Chondrocyte (in vitro differentiated cells): Measurements from ENCODE around the gene ACLY. TPM values are rescaled to one million over a fixed set of nuclear protein-coding genes. Genes with fewer than 3 reads are reported as not detected.
A peak's percentile ranks its signal among the peaks of the same experiment; 100 is the strongest.

ENCODE experiments used
- DNase-seq: peaks from one replicate; pipeline ENCODE4 v3.0.0; 2021; ENCODE audit warnings: mixed read lengths, low spot score
- H3K27ac Mint-ChIP-seq: one replicate; pipeline ENCODE4 v1.8.0; 2021; ENCODE audit warnings: mild to moderate bottlenecking, moderate library complexity, mixed read lengths; ENCODE audit not compliant: unreplicated experiment
- H3K27me3 Mint-ChIP-seq: 2 replicates; pipeline ENCODE4 v1.8.0; 2021; ENCODE audit warnings: low read depth, mixed read lengths
- H3K36me3 Mint-ChIP-seq: 2 replicates; pipeline ENCODE4 v1.8.0; 2021; ENCODE audit warnings: low read depth, mixed read lengths
- H3K4me1 Mint-ChIP-seq: 2 replicates; pipeline ENCODE4 v1.8.0; 2021; ENCODE audit warnings: low read depth, mild to moderate bottlenecking, mixed read lengths
- H3K4me3 Mint-ChIP-seq: one replicate; pipeline ENCODE4 v1.8.0; 2021; ENCODE audit warnings: mild to moderate bottlenecking, moderate library complexity, mixed read lengths; ENCODE audit not compliant: unreplicated experiment
- H3K9me3 Mint-ChIP-seq: 2 replicates; pipeline ENCODE4 v1.8.0; 2021; ENCODE audit warnings: low read depth, mixed read lengths
- CTCF ChIP-seq: fragments of 200-600 bp; sonication (generic); IDR thresholded peaks from 2 replicates; pipeline ENCODE4 v1.5.0; 2021; ENCODE audit warnings: antibody characterized with exemption, mild to moderate bottlenecking, moderate library complexity
- total RNA-seq: library from RNA; stranded (reverse); gene quantifications from 3 replicates; pipeline ENCODE4 v1.2.1, GENCODE V29; 2021

ACLY gene
- total RNA-seq, 1 donor from 2014 or later: 189 TPM

GRCh38 chr17:41869426-41869825, 49.3 kb downstream of the ACLY start:
- Mint-ChIP-seq H3K36me3 (peaks cover 41% of the 10 kb centered on the region), H3K9me3 (no peaks in the 10 kb centered on the region), H3K4me1 (peaks cover 4% of the 10 kb centered on the region), H3K27ac (no peak overlapping the region), H3K4me3 (no peak overlapping the region), H3K27me3 (no peaks in the 10 kb centered on the region)
- DNase-seq: no peak
- TF ChIP-seq CTCF: no peak

- Mint-ChIP-seq H3K4me1 (peaks cover 4% of the 10 kb centered on the region), H3K27me3 (no peaks in the 10 kb centered on the region)
- DNase-seq: no peak
Observed at GRCh38 chr17:41868568-41868967, 50.2 kb downstream of the ACLY start.

GRCh38 chr17:41865596-41865893, 53.2 kb downstream of the ACLY start:
- DNase-seq: no peak
- no peak for TF ChIP-seq CTCF
- Mint-ChIP-seq H3K9me3 (no peaks in the 10 kb centered on the region), H3K36me3 (peaks cover 19% of the 10 kb centered on the region), H3K4me3 (no peak overlapping the region), H3K4me1 (peaks cover 6% of the 10 kb centered on the region), H3K27ac (peak overlapping the region; percentile 88), H3K27me3 (no peaks in the 10 kb centered on the region)

More at GRCh38 chr17:41868568-41868967, 50.2 kb downstream of the ACLY start:
- Mint-ChIP-seq H3K4me3 (no peak overlapping the region), H3K9me3 (no peaks in the 10 kb centered on the region), H3K36me3 (peaks cover 41% of the 10 kb centered on the region), H3K27ac (peak overlapping the region; percentile 41)
- TF ChIP-seq CTCF: no peak

- Mint-ChIP-seq H3K9me3 (no peaks in the 10 kb centered on the region), H3K4me3 (no peak within 1 kb of the TSS), H3K27ac (peak within 1 kb of the TSS; percentile 88), H3K4me1 (peaks cover 7% of the 10 kb centered on the region), H3K36me3 (peaks cover 15% of the 10 kb centered on the region), H3K27me3 (no peaks in the 10 kb centered on the region)
- peak; percentile 94 for DNase-seq
- TF ChIP-seq CTCF: peak; percentile 28
Observed at GRCh38 chr17:41864836-41865595, 53.7 kb downstream of the ACLY start, which contains the start of gene KLHL11. KLHL11 (minus strand) TSS chr17:41865423; CDS start chr17:41865370, 53 bp downstream.

- DNase-seq: no peak
- Mint-ChIP-seq H3K27me3 (no peaks in the 10 kb centered on the region), H3K27ac (no peak overlapping the region), H3K4me3 (no peak overlapping the region), H3K4me1 (peaks cover 7% of the 10 kb centered on the region), H3K9me3 (no peaks in the 10 kb centered on the region), H3K36me3 (peaks cover 13% of the 10 kb centered on the region)
- TF ChIP-seq CTCF: no peak
Observed at GRCh38 chr17:41864498-41864835, 54.3 kb downstream of the ACLY start.
